Upper lobe of left lung (tissue), 6 donors: ENCODE data around the gene NAGA. TPM values are rescaled to one million over a fixed set of nuclear protein-coding genes. Genes with fewer than 3 reads are reported as not detected.
A peak's percentile ranks its signal among the peaks of the same experiment; 100 is the strongest.
"Not testable (repeated sequence)": the region's sequence is repeated elsewhere in the genome, so short reads cannot be mapped to it uniquely, and the experiment has no call there.

Experiments used
- ATAC-seq, 2 donors: fragments of 200-7000 bp; cut with Tn5 transposase; one replicate each; pipeline ENCODE4 v1.9.1; 2022; ENCODE audit warnings: mild to moderate bottlenecking in 2 of 2, moderate library complexity in 2 of 2; ENCODE audit not compliant: low FRiP score in 2 of 2
- DNase-seq, 2 donors: peaks; one replicate each; pipeline ENCODE4 v3.0.0-alpha.2; 2019 to 2020
- H3K27ac ChIP-seq, 4 donors: fragments of 200-600 bp; sonication (generic); one replicate each; pipeline ENCODE4 v1.5.1; 2016 to 2019
- H3K27me3 ChIP-seq, 4 donors: fragments of 200-600 bp; sonication (generic); one replicate each; pipeline ENCODE4 v1.5.1; 2017 to 2019
- H3K36me3 ChIP-seq, 4 donors: fragments of 200-600 bp; sonication (generic); one replicate each; pipeline ENCODE4 v1.5.1; 2016 to 2019
- H3K4me1 ChIP-seq, 4 donors: fragments of 200-600 bp; sonication (generic); one replicate each; pipeline ENCODE4 v1.5.1; 2018 to 2019
- H3K4me3 ChIP-seq, 4 donors: fragments of 200-600 bp; sonication (generic); one replicate each; pipeline ENCODE4 v1.5.1; 2017 to 2019; ENCODE audit warnings: mild to moderate bottlenecking in 2 of 4, moderate library complexity in 1 of 4
- H3K9me3 ChIP-seq, 4 donors: fragments of 200-600 bp; sonication (generic); one replicate each; pipeline ENCODE4 v1.5.1; 2018 to 2019
- EP300 ChIP-seq, 4 donors: sonication (generic); formaldehyde crosslinking; IDR thresholded peaks; one replicate each; pipeline ENCODE4 v1.5.1; 2017; ENCODE audit warnings: antibody characterized with exemption in 4 of 4, control low read depth in 2 of 4
- POLR2A ChIP-seq, 4 donors: fragments of 450-650 bp; IDR thresholded peaks; one replicate each; pipeline ENCODE4 v1.5.1; 2016 to 2017; ENCODE audit warnings: antibody characterized with exemption in 4 of 4, mild to moderate bottlenecking in 2 of 4
- POLR2AphosphoS5 ChIP-seq, 2 donors: sonication (generic); formaldehyde crosslinking; IDR thresholded peaks; one replicate each; pipeline ENCODE4 v1.5.1; 2017; ENCODE audit warnings: antibody characterized with exemption in 2 of 2
- WGBS, 2 donors: methylation state at CpG; one replicate each; pipeline ENCODE4 v1.1.5; 2017 to 2018; 5-methylcytosine and 5-hydroxymethylcytosine counted together
- total RNA-seq, 6 donors: library from RNA; depleted of rRNA in 4 of 6; stranded (reverse); fragments of >200 nt in 4 of 6; gene quantifications; one replicate each; pipeline versions ENCODE4 v1.1.0 to v1.2.1, GENCODE V29; 2016 to 2021
- TF ChIP-seq, protein P1 (sequence below), 6 experiments: fragments of 450-650 bp in 4 of 6; fragments of 200-600 bp in 2 of 6; sonication (generic) in 2 of 6; IDR thresholded peaks; one replicate each; pipeline ENCODE4 v1.5.1; 2016 to 2019; ENCODE audit warnings: antibody characterized with exemption in 6 of 6
- donor health status: DM: no; HTN: no; CAD: no; lungs with moderate emphysema.
- donor health status: DM: no; HTN: yes; CAD: no; lungs with severe emphysema.

The NAGA gene
- total RNA-seq, 6 donors from 2014 or later, result 25.5 to 42.3 (median 34.4) TPM

DNA sequence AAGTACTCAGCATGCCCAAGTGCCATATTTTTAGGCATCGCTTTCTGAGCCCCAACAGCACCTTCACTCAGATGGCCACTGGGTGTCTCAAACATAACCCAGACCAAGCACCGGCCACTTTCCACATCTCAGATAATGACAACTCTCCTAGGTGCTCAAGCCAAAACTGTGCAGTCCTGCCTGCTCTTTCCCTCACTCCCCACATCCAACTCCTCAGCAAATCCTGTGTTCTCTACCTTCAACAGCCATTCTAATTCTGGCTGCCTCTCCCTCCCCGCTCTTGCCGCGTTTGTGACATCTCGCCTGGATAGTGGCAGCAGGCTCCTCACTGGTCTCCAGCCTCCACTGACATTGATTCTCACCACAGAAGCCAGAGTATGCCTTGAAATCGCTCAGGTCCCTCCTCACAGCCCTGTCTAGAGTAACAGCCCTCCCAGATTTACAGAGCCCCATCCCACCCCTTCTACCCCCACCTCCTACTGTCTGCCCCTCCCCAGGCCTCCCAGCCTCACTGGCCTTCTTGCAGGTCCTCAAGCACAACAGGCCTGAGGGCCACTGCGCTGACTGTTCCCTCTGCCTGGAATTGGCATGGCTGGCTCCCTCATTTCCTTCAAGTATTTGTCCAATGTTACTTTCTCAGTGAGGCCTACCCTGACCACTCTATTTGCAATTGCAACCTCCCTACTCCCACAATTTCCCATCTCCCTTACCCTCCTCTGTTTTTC, 2.2 kb upstream of the NAGA start:
- H3K9me3 ChIP-seq, result no peaks in the 10 kb centered on the region
- no peak overlapping the region for H3K4me3 ChIP-seq
- H3K27me3 ChIP-seq, result no peaks in the 10 kb centered on the region
- TF ChIP-seq EP300 (IDR thresholded peaks at IDR 0.05), result no peak
- TF ChIP-seq, protein P1, sequence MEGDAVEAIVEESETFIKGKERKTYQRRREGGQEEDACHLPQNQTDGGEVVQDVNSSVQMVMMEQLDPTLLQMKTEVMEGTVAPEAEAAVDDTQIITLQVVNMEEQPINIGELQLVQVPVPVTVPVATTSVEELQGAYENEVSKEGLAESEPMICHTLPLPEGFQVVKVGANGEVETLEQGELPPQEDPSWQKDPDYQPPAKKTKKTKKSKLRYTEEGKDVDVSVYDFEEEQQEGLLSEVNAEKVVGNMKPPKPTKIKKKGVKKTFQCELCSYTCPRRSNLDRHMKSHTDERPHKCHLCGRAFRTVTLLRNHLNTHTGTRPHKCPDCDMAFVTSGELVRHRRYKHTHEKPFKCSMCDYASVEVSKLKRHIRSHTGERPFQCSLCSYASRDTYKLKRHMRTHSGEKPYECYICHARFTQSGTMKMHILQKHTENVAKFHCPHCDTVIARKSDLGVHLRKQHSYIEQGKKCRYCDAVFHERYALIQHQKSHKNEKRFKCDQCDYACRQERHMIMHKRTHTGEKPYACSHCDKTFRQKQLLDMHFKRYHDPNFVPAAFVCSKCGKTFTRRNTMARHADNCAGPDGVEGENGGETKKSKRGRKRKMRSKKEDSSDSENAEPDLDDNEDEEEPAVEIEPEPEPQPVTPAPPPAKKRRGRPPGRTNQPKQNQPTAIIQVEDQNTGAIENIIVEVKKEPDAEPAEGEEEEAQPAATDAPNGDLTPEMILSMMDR (IDR thresholded peaks at IDR 0.05), result no peak
- no peak for TF ChIP-seq POLR2AphosphoS5 (IDR thresholded peaks at IDR 0.05)
- no peak for TF ChIP-seq POLR2A (IDR thresholded peaks at IDR 0.05)
- H3K27ac ChIP-seq, result no peak overlapping the region
- H3K4me1 ChIP-seq, result peaks cover 32 to 53% (median 36%) of the 10 kb centered on the region in 4 donors
- no peak for ATAC-seq
- WGBS, 2 donors, result 81 to 86% methylated on average over 8 of the region's 8 CpGs
- H3K36me3 ChIP-seq, result peaks cover 0 to 26% (median 14%) of the 10 kb centered on the region in 4 donors
- no peak for DNase-seq

DNA sequence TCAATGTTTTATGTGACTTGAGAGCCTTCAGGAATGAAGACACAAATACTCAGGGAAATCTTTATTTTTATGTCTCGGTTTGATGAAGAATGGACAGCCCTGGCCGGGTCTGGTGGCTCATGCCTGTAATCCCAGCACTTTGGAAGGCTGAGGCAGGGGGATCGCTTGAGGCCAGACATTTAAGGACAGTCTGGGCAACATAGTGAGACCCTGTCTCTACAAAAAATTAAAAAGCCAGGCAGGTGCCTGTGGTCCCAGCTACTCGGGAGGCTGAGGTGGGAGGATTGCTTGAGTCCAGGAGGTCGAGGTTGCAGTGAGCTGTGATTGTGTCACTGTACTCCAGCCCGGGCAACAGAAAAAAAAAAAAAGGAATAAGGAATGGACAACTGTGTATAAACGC, 896 bp upstream of the NAGA start:
- not testable (repeated sequence) for H3K9me3 ChIP-seq, ATAC-seq, H3K27me3 ChIP-seq, DNase-seq
- Histone ChIP-seq H3K36me3 (peaks cover 0 to 26% (median 16%) of the 10 kb centered on the region in 4 donors), H3K27ac (peak overlapping the region; percentile 86 to 91 (median 88)), H3K4me1 (peaks cover 32 to 53% (median 36%) of the 10 kb centered on the region in 4 donors), H3K4me3 (peak overlapping the region in 2 of 4 donors; percentile 75 to 87)
- 73 to 81% methylated on average over 7 of the region's 7 CpGs for WGBS, 2 donors

DNA sequence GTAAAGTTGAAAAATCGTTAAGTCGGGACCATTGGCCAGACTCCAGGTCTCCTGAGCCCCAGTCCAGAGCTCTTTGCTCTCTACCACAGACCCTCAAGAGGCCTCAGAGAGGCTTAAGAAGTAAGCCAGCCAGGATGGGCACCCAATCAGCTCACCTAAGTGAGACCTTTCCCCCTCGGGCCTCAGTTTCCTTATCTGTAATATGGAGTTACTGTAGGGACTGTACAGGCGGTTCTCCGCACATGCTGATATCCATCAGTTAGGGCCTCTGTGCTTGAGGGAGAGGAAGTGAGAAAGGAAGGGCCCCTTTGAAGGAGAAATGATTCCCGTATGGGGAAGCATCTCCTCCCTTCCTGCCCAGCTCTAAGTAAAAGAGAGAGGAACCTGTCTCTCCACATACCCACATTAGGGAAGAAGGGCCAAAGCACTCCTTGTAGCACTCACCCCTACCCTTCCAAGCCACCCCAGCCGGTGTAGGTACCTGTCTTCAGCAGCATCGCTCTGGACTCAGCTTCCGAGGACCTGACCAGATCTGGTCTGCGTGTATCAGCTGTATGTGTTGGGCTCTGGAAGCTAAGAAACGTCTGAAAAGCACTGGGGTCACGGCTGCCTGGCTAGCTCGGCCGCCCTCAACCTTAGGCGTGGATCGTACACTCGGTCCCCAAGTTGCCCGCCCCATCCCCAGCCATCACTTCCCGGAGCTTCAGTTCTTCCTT, 653 bp downstream of the NAGA start:
- no peak for DNase-seq
- H3K9me3 ChIP-seq, result no peaks in the 10 kb centered on the region
- H3K4me3 ChIP-seq, result peak overlapping the region; percentile 44 to 87 (median 64)
- no peak for TF ChIP-seq EP300 (IDR thresholded peaks at IDR 0.05)
- no peak for TF ChIP-seq POLR2AphosphoS5 (IDR thresholded peaks at IDR 0.05)
- TF ChIP-seq, protein P1 (IDR thresholded peaks at IDR 0.05), result no peak
- TF ChIP-seq POLR2A (IDR thresholded peaks at IDR 0.05), result no peak
- H3K4me1 ChIP-seq, result peaks cover 29 to 46% (median 32%) of the 10 kb centered on the region in 4 donors
- WGBS, 2 donors, result 8 to 26% methylated on average over 10 to 19 of the region's 19 CpGs
- H3K36me3 ChIP-seq, result peaks cover 0 to 33% (median 30%) of the 10 kb centered on the region in 4 donors
- ATAC-seq, result peak; percentile 0 to 20
- H3K27me3 ChIP-seq, result no peaks in the 10 kb centered on the region
- peak overlapping the region; percentile 86 to 91 (median 88) for H3K27ac ChIP-seq

DNA sequence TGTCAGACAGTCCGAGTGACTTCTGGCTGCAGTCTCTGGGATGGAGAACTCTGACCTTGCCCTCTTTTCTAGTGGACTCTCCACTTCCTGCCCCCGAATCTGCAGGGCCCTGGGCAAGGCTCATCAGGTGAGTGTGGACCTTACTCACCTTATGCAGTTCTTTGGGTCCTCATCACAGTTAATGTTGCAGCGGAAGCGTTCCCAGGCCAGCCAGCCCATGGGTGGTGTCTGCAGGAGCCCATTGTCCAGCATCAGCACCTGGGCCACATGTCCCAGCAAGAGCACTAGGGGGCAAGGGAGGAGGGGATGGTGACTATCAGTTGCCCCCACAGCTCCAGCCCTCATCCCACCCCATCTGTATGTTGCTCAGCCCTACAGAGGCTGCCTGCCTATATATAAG, 2.3 kb downstream of the NAGA start:
- Histone ChIP-seq H3K36me3 (peaks cover 0 to 44% (median 33%) of the 10 kb centered on the region in 4 donors), H3K4me3 (no peak overlapping the region), H3K9me3 (no peaks in the 10 kb centered on the region), H3K27ac (no peak overlapping the region), H3K4me1 (peaks cover 18 to 30% (median 20%) of the 10 kb centered on the region in 4 donors), H3K27me3 (no peaks in the 10 kb centered on the region)
- no peak for TF ChIP-seq POLR2A (IDR thresholded peaks at IDR 0.05)
- TF ChIP-seq EP300 (IDR thresholded peaks at IDR 0.05), result no peak
- TF ChIP-seq, protein P1 (IDR thresholded peaks at IDR 0.05), result no peak
- TF ChIP-seq POLR2AphosphoS5 (IDR thresholded peaks at IDR 0.05), result no peak
- ATAC-seq, result no peak
- WGBS, 2 donors, result 94% methylated on average over 4 of the region's 4 CpGs; no CpG with 5 or more reads in 1 of the 2 donors
- no peak for DNase-seq

DNA sequence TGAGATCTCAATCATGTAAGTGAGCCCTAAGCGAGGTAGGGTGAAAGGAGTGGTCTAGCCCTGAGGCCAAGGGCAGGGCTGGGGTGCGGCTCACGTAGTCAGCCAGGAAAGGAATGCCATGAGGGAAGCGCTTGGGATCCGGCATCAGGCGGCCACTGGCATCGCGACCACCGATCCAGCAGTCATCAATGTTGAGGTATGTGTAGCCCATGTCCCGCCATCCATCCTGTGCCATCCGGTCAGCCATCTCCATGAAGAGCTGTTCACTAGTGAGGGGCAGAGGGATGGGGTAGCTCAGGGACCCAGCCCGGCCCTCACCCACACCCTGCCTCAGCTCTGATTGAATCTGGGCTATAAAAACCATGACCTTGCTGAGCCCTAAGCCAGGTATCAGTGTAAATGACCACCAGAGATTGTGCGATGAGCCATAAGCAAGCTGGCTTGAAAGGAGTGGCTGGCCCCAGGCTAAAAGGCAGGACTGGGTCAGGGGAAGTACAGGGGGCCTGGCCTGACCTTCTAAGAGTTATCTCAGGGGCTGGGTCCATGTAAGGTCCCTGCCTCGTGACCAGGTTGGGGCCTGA, 2.9 kb downstream of the NAGA start:
- ATAC-seq (no peak), DNase-seq (peak in 1 of 2 donors; percentile 54)
- Histone ChIP-seq H3K27me3 (no peaks in the 10 kb centered on the region), H3K4me3 (no peak overlapping the region), H3K36me3 (peaks cover 0 to 48% (median 37%) of the 10 kb centered on the region in 4 donors), H3K27ac (no peak overlapping the region), H3K9me3 (no peaks in the 10 kb centered on the region), H3K4me1 (peaks cover 18 to 29% (median 19%) of the 10 kb centered on the region in 4 donors)
- TF ChIP-seq POLR2AphosphoS5 (IDR thresholded peaks at IDR 0.05) (no peak), POLR2A (IDR thresholded peaks at IDR 0.05) (no peak), EP300 (IDR thresholded peaks at IDR 0.05) (no peak)
- TF ChIP-seq, protein P1 (IDR thresholded peaks at IDR 0.05), result no peak
- 91 to 94% methylated on average over 6 to 14 of the region's 14 CpGs for WGBS, 2 donors
